Left cardiac atrium (tissue), 4 donors: Measurements from ENCODE around the gene CEP170B. TPM values are rescaled to one million over a fixed set of nuclear protein-coding genes. Genes with fewer than 3 reads are reported as not detected.
"Not testable (repeated sequence)": the region's sequence is repeated elsewhere in the genome, so short reads cannot be mapped to it uniquely, and the experiment has no call there.

Source experiments
- ATAC-seq, 2 donors: fragments of 200-7000 bp; cut with Tn5 transposase; one replicate each; pipeline ENCODE4 v1.9.1; 2020; ENCODE audit warnings: mild to moderate bottlenecking in 2 of 2, moderate library complexity in 2 of 2
- DNase-seq: peaks from one replicate; pipeline ENCODE4 v3.0.0-alpha.2; 2020
- intact Hi-C, 2 donors: fragments of 100-400 bp; cut with DNase I; formaldehyde crosslinking; loops; one replicate each; pipeline versions ENCODE4 v1.14.1 to v1.15.1; 2022 to 2023
- total RNA-seq, 2 donors: library from RNA; stranded (reverse); fragmentation: NEBNext Ultra II Directional; extraction: Animal tissue kit (Norgen Biotek cat#: 25700); gene quantifications; one replicate each; pipeline ENCODE4 v1.2.1, GENCODE V29; 2021
- donor health status: DM: no; HTN: yes; CAD: no.
- donor health status: DM: no; HTN: yes; CAD: no; lungs with severe emphysema.
- donor health status: DM: yes; HTN: yes; CAD: no.
- donor health status: Dilated cardiomyopathy.

The CEP170B gene
- total RNA-seq, 2 donors from 2014 or later, result 12.4 to 17.2 TPM

GRCh38 chr14:104874571-104875411 is 9.7 kb downstream of the CEP170B start:
- intact Hi-C loops, result no loop called here
- DNase-seq (no peak), ATAC-seq (no peak)

GRCh38 chr14:104875412-104875751 is 10.3 kb downstream of the CEP170B start:
- DNase-seq, result no peak
- no peak for ATAC-seq
- intact Hi-C loops, result no loop called here

GRCh38 chr14:104875811-104876210 is 10.7 kb downstream of the CEP170B start:
- intact Hi-C loops, result no loop called here
- ATAC-seq (no peak), DNase-seq (no peak)

GRCh38 chr14:104876251-104876699 is 11.2 kb downstream of the CEP170B start:
- ATAC-seq (peak in 1 of 2 donors; percentile 45), DNase-seq (no peak)
- intact Hi-C loops, result no loop called here

GRCh38 chr14:104877066-104877805 is 12.2 kb downstream of the CEP170B start:
- ATAC-seq (no peak), DNase-seq (no peak)
- intact Hi-C loops, result no loop called here

GRCh38 chr14:104877806-104878550 is 12.9 kb downstream of the CEP170B start:
- DNase-seq (peak; percentile 22), ATAC-seq (no peak)
- intact Hi-C loops, result no loop called here

GRCh38 chr14:104878582-104878981 is 13.5 kb downstream of the CEP170B start:
- ATAC-seq (no peak), DNase-seq (peak; percentile 16)
- intact Hi-C loops, result no loop called here

- intact Hi-C loops, result no loop called here
Observed at GRCh38 chr14:104879201-104879982, 14.3 kb downstream of the CEP170B start.

GRCh38 chr14:104879983-104880565 is 15.0 kb downstream of the CEP170B start:
- intact Hi-C loops, result no loop called here
- ATAC-seq, result no peak
- peak; percentile 6 for DNase-seq

More at GRCh38 chr14:104879201-104879982, 14.3 kb downstream of the CEP170B start:
- no peak for ATAC-seq
- DNase-seq, result peak; percentile 10

GRCh38 chr14:104880584-104881210 is 15.6 kb downstream of the CEP170B start:
- intact Hi-C loops, result no loop called here
- no peak for ATAC-seq
- DNase-seq, result peak; percentile 6

- DNase-seq (peak; percentile 18), ATAC-seq (peak in 1 of 2 donors; percentile 8)
- intact Hi-C loops, result no loop called here
Observed at GRCh38 chr14:104881369-104881979, 16.4 kb downstream of the CEP170B start.

GRCh38 chr14:104882325-104882973 is 17.4 kb downstream of the CEP170B start:
- intact Hi-C loops, result no loop called here
- peak; percentile 33 for DNase-seq

GRCh38 chr14:104882991-104883660 is 18.1 kb downstream of the CEP170B start:
- intact Hi-C loops, result no loop called here
- DNase-seq, result no peak
- no peak for ATAC-seq

More at GRCh38 chr14:104882325-104882973, 17.4 kb downstream of the CEP170B start:
- peak in 1 of 2 donors; percentile 43 for ATAC-seq

- ATAC-seq, result no peak
- peak; percentile 23 for DNase-seq
Observed at GRCh38 chr14:104883681-104884361, 18.8 kb downstream of the CEP170B start.

GRCh38 chr14:104884381-104884780 is 19.3 kb downstream of the CEP170B start:
- DNase-seq, intact Hi-C loops, ATAC-seq: not testable (repeated sequence)

More at GRCh38 chr14:104883681-104884361, 18.8 kb downstream of the CEP170B start:
- intact Hi-C loops, result no loop called here
